ENCODE measurements around the gene GJA1. TPM values are rescaled to one million over a fixed set of nuclear protein-coding genes. Genes with fewer than 3 reads are reported as not detected.
"Not testable (repeated sequence)": the region's sequence is repeated elsewhere in the genome, so short reads cannot be mapped to it uniquely, and the experiment has no call there.

Gene GJA1
- total RNA-seq, 1 donor = 834 TPM

DNA sequence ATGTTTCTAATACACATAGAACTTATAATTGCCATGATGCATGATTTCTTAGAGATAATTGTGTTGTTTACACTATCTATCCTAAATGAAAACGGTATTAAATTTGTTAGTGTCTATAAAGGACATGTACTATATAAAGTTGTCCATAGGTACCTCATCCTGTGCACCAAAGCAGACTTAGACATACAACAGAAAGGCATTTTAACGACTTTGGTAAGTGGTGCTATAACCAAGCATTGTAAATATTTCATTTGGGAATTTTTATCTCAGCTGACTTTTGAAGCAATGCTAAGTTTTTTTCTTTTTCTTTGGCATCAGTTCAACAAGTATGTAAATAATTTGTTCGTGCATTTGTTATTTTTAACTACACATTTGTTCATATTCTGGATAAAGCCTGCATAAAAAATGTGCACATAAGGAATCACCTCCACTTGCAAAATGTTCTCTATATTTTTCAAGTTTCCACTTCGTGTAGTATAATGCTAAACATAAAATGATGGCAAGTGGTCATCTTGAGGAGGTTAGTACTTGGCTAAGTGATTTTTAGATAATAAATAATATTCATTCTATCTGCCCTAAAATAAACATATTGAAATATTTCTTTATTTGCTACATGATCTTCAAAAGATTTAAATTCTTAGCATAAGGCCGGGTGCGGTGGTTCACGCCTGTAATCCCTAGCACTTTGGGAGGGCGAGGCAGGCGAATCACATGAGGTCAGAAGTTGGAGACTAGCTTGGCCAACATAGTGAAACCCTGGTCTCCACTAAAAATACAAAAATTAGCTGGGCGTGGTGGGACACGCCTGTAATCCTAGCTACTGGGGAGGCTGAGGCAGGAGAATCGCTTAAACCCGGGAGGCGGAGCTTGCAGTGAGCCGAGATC lies 6.3 kb upstream of the GJA1 start:
- no peak overlapping the region for H3K4me3 ChIP-seq (ENCODE audit: low read depth, low read length)
- DNase-seq (ENCODE audit: low read depth) = no peak
- no peak for TF ChIP-seq CTCF (IDR thresholded peaks at IDR 0.05; ENCODE audit: insufficient read depth, low read depth, low read length)

DNA sequence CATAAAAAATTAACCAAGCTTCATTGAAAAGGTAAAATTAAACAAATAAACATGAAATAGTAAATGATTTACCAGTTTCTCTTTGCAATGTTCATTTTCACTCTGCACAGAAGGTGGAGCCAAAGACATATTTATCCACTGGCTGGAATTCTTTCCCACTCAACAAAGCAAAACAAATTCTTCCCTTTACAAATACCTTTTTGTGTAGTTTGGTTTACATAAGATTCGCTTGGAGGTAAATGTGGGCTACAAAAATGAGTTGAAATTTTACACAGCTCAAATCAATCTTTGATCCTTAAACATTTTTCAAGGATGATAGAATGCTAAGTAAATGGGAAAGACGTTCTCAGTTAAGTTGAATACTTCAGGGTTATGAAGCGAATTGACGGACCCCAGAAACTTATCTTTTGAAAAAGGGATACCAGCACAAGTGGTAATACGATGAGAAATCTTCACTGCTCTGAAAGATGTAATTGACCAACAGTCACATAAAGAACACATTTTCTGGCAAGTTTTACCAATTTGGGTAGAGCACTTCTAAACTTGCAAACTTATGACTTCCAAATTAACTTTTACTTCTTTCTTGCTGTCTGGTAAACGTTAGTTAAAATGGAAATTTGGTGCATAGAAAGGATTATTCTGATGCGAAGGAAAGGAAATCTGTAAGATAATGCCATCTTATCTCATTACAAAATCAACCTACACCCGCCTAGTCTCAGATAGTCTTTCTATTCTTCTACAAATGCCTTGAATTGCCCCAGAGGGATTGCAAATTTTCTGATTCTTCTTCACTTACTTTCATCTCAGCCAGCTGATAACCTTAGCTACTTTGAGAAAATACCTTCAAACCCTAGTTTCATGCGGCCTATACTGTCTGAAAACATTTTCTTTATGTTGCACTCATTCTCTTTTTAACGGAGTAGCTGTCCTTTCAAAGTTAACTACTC lies 4.7 kb upstream of the GJA1 start:
- H3K4me3 ChIP-seq (ENCODE audit: low read depth, low read length) = no peak overlapping the region
- peak; percentile 74 for TF ChIP-seq CTCF (IDR thresholded peaks at IDR 0.05; ENCODE audit: insufficient read depth, low read depth, low read length)
- peak; percentile 69 for DNase-seq (ENCODE audit: low read depth)

- not testable (repeated sequence) for DNase-seq (ENCODE audit: low read depth); H3K4me3 ChIP-seq (ENCODE audit: low read depth, low read length)
Measured at GRCh38 chr6:121431776-121432175, 3.7 kb upstream of the GJA1 start.

GRCh38 chr6:121434037-121434770 lies 1.2 kb upstream of the GJA1 start:
- no peak overlapping the region for H3K4me3 ChIP-seq (ENCODE audit: low read depth, low read length)
- DNase-seq (ENCODE audit: low read depth) = peak; percentile 64
- TF ChIP-seq CTCF (IDR thresholded peaks at IDR 0.05; ENCODE audit: insufficient read depth, low read depth, low read length) = no peak

GRCh38 chr6:121436274-121436857 lies 920 bp downstream of the GJA1 start:
- DNase-seq (ENCODE audit: low read depth) = no peak
- no peak for TF ChIP-seq CTCF (IDR thresholded peaks at IDR 0.05; ENCODE audit: insufficient read depth, low read depth, low read length)
- peak overlapping the region; percentile 74 for H3K4me3 ChIP-seq (ENCODE audit: low read depth, low read length)

GRCh38 chr6:121436960-121437850 lies 1.8 kb downstream of the GJA1 start:
- no peak for TF ChIP-seq CTCF (IDR thresholded peaks at IDR 0.05; ENCODE audit: insufficient read depth, low read depth, low read length)
- peak overlapping the region; percentile 74 for H3K4me3 ChIP-seq (ENCODE audit: low read depth, low read length)
- peak; percentile 36 for DNase-seq (ENCODE audit: low read depth)

Data from fibroblast of villous mesenchyme (primary cell).